ENCODE results near the gene DNM3.

The DNM3 gene

GRCh38 chr1:172154551-172154950, 313.3 kb downstream of the DNM3 start:
- H3K9me3 Mint-ChIP-seq, result no peaks in the 10 kb centered on the region
- peak overlapping the region; percentile 81 for H3K27ac Mint-ChIP-seq
- H3K36me3 Mint-ChIP-seq (ENCODE audit: low read depth), result no peaks in the 10 kb centered on the region
- no peaks in the 10 kb centered on the region for H3K27me3 Mint-ChIP-seq
- peaks cover 13% of the 10 kb centered on the region for H3K4me1 Mint-ChIP-seq (ENCODE audit: low read depth)
- H3K4me3 Mint-ChIP-seq, result peak overlapping the region; percentile 18

GRCh38 chr1:172155766-172156165, 314.5 kb downstream of the DNM3 start:
- H3K27ac Mint-ChIP-seq, result no peak overlapping the region
- peaks cover 13% of the 10 kb centered on the region for H3K4me1 Mint-ChIP-seq (ENCODE audit: low read depth)
- H3K36me3 Mint-ChIP-seq (ENCODE audit: low read depth), result no peaks in the 10 kb centered on the region
- no peak overlapping the region for H3K4me3 Mint-ChIP-seq
- H3K27me3 Mint-ChIP-seq, result no peaks in the 10 kb centered on the region
- H3K9me3 Mint-ChIP-seq, result no peaks in the 10 kb centered on the region

GRCh38 chr1:172162236-172162635, 320.9 kb downstream of the DNM3 start:
- H3K4me3 Mint-ChIP-seq, result no peak overlapping the region
- H3K9me3 Mint-ChIP-seq, result no peaks in the 10 kb centered on the region
- no peaks in the 10 kb centered on the region for H3K4me1 Mint-ChIP-seq (ENCODE audit: low read depth)
- no peak overlapping the region for H3K27ac Mint-ChIP-seq
- H3K36me3 Mint-ChIP-seq (ENCODE audit: low read depth), result no peaks in the 10 kb centered on the region
- H3K27me3 Mint-ChIP-seq, result no peaks in the 10 kb centered on the region

- Mint-ChIP-seq H3K9me3 (no peaks in the 10 kb centered on the region), H3K4me3 (no peak overlapping the region), H3K36me3 (ENCODE audit: low read depth) (no peaks in the 10 kb centered on the region), H3K27me3 (no peaks in the 10 kb centered on the region), H3K27ac (no peak overlapping the region), H3K4me1 (ENCODE audit: low read depth) (no peaks in the 10 kb centered on the region)
Measured at GRCh38 chr1:172163498-172164215, 322.4 kb downstream of the DNM3 start.

GRCh38 chr1:172165403-172165802, 324.1 kb downstream of the DNM3 start:
- no peak overlapping the region for H3K4me3 Mint-ChIP-seq
- no peak overlapping the region for H3K27ac Mint-ChIP-seq
- no peaks in the 10 kb centered on the region for H3K4me1 Mint-ChIP-seq (ENCODE audit: low read depth)
- H3K27me3 Mint-ChIP-seq, result no peaks in the 10 kb centered on the region
- H3K9me3 Mint-ChIP-seq, result no peaks in the 10 kb centered on the region
- no peaks in the 10 kb centered on the region for H3K36me3 Mint-ChIP-seq (ENCODE audit: low read depth)

GRCh38 chr1:172167796-172168596, 326.7 kb downstream of the DNM3 start:
- Mint-ChIP-seq H3K4me3 (no peak overlapping the region), H3K36me3 (ENCODE audit: low read depth) (no peaks in the 10 kb centered on the region)

GRCh38 chr1:172168597-172168872, 327.2 kb downstream of the DNM3 start:
- Mint-ChIP-seq H3K9me3 (no peaks in the 10 kb centered on the region), H3K4me3 (no peak overlapping the region), H3K27ac (no peak overlapping the region), H3K36me3 (ENCODE audit: low read depth) (no peaks in the 10 kb centered on the region), H3K27me3 (peaks cover 4% of the 10 kb centered on the region), H3K4me1 (ENCODE audit: low read depth) (no peaks in the 10 kb centered on the region)

More at GRCh38 chr1:172167796-172168596, 326.7 kb downstream of the DNM3 start:
- peaks cover 2% of the 10 kb centered on the region for H3K27me3 Mint-ChIP-seq
- no peak overlapping the region for H3K27ac Mint-ChIP-seq
- H3K9me3 Mint-ChIP-seq, result no peaks in the 10 kb centered on the region
- H3K4me1 Mint-ChIP-seq (ENCODE audit: low read depth), result no peaks in the 10 kb centered on the region

- no peak overlapping the region for H3K27ac Mint-ChIP-seq
- no peaks in the 10 kb centered on the region for H3K9me3 Mint-ChIP-seq
- H3K4me1 Mint-ChIP-seq (ENCODE audit: low read depth), result no peaks in the 10 kb centered on the region
- no peak overlapping the region for H3K4me3 Mint-ChIP-seq
- H3K27me3 Mint-ChIP-seq, result peaks cover 4% of the 10 kb centered on the region
- H3K36me3 Mint-ChIP-seq (ENCODE audit: low read depth), result no peaks in the 10 kb centered on the region
Measured at GRCh38 chr1:172169836-172170235, 328.5 kb downstream of the DNM3 start.

GRCh38 chr1:172172352-172172831, 331.1 kb downstream of the DNM3 start:
- H3K27me3 Mint-ChIP-seq, result peaks cover 4% of the 10 kb centered on the region

GRCh38 chr1:172176206-172176605, 334.9 kb downstream of the DNM3 start:
- H3K27me3 Mint-ChIP-seq, result peaks cover 4% of the 10 kb centered on the region
- H3K4me1 Mint-ChIP-seq (ENCODE audit: low read depth), result peaks cover 11% of the 10 kb centered on the region
- no peaks in the 10 kb centered on the region for H3K36me3 Mint-ChIP-seq (ENCODE audit: low read depth)
- H3K27ac Mint-ChIP-seq, result no peak overlapping the region
- no peak overlapping the region for H3K4me3 Mint-ChIP-seq
- no peaks in the 10 kb centered on the region for H3K9me3 Mint-ChIP-seq

More at GRCh38 chr1:172172352-172172831, 331.1 kb downstream of the DNM3 start:
- Mint-ChIP-seq H3K36me3 (ENCODE audit: low read depth) (no peaks in the 10 kb centered on the region), H3K4me1 (ENCODE audit: low read depth) (no peaks in the 10 kb centered on the region), H3K27ac (no peak overlapping the region), H3K9me3 (no peaks in the 10 kb centered on the region), H3K4me3 (no peak overlapping the region)

- Mint-ChIP-seq H3K27ac (no peak overlapping the region), H3K27me3 (peaks cover 4% of the 10 kb centered on the region), H3K9me3 (no peaks in the 10 kb centered on the region), H3K4me3 (no peak overlapping the region), H3K36me3 (ENCODE audit: low read depth) (no peaks in the 10 kb centered on the region), H3K4me1 (ENCODE audit: low read depth) (peaks cover 27% of the 10 kb centered on the region)
Measured at GRCh38 chr1:172177849-172178248, 336.6 kb downstream of the DNM3 start.

GRCh38 chr1:172178886-172179285, 337.6 kb downstream of the DNM3 start:
- H3K4me1 Mint-ChIP-seq (ENCODE audit: low read depth), result peaks cover 31% of the 10 kb centered on the region
- H3K4me3 Mint-ChIP-seq, result no peak overlapping the region
- no peak overlapping the region for H3K27ac Mint-ChIP-seq
- H3K36me3 Mint-ChIP-seq (ENCODE audit: low read depth), result no peaks in the 10 kb centered on the region
- no peaks in the 10 kb centered on the region for H3K9me3 Mint-ChIP-seq
- H3K27me3 Mint-ChIP-seq, result no peaks in the 10 kb centered on the region

- H3K4me3 Mint-ChIP-seq, result no peak overlapping the region
- no peaks in the 10 kb centered on the region for H3K9me3 Mint-ChIP-seq
- peaks cover 34% of the 10 kb centered on the region for H3K4me1 Mint-ChIP-seq (ENCODE audit: low read depth)
- H3K27me3 Mint-ChIP-seq, result no peaks in the 10 kb centered on the region
- no peak overlapping the region for H3K27ac Mint-ChIP-seq
- H3K36me3 Mint-ChIP-seq (ENCODE audit: low read depth), result no peaks in the 10 kb centered on the region
Measured at GRCh38 chr1:172179918-172180317, 338.6 kb downstream of the DNM3 start.

GRCh38 chr1:172180501-172181285, 339.4 kb downstream of the DNM3 start:
- Mint-ChIP-seq H3K27me3 (no peaks in the 10 kb centered on the region), H3K36me3 (ENCODE audit: low read depth) (no peaks in the 10 kb centered on the region), H3K27ac (peak overlapping the region; percentile 92), H3K4me3 (peak overlapping the region; percentile 78), H3K9me3 (no peaks in the 10 kb centered on the region), H3K4me1 (ENCODE audit: low read depth) (peaks cover 42% of the 10 kb centered on the region)
